H1 (cell line): ENCODE data around the gene LTB. TPM values are rescaled to one million over a fixed set of nuclear protein-coding genes. Genes with fewer than 3 reads are reported as not detected.

Experiments
- CHD2 ChIP-seq: IDR thresholded peaks from 2 replicates; pipeline ENCODE4 v1.6.1; 2012; ENCODE audit warnings: low read length, improper control_type of control experiment
- CREB1 ChIP-seq: IDR thresholded peaks from 2 replicates; pipeline ENCODE4 v1.6.1; 2012; ENCODE audit warnings: inconsistent platforms
- HDAC6 ChIP-seq: IDR thresholded peaks from one replicate; pipeline ENCODE4 v1.7.1; 2012; ENCODE audit warnings: low read depth, mild to moderate bottlenecking, inconsistent platforms, low read length, moderate library complexity
- JUN ChIP-seq: IDR thresholded peaks from 2 replicates; pipeline ENCODE4 v1.6.1; 2011; ENCODE audit warnings: low read depth, mild to moderate bottlenecking, improper control_type of control experiment, low read length
- POLR2A ChIP-seq, 2 experiments: IDR thresholded peaks; 1 replicate in 1 of 2; 2 replicates in 1 of 2; pipeline ENCODE4 v1.6.1; 2011; ENCODE audit warnings: low read depth in 2 of 2, low read length in 2 of 2, mild to moderate bottlenecking in 2 of 2; ENCODE audit errors: control extremely low read depth in 1 of 2
- SUZ12 ChIP-seq: fragments of 200-600 bp; sonication (generic); IDR thresholded peaks from 2 replicates; pipeline ENCODE4 v1.6.1; 2012; ENCODE audit warnings: mild to moderate bottlenecking, inconsistent platforms, low read length, moderate library complexity, mixed read lengths
- polyA plus RNA-seq, 7 experiments: library from polyadenylated mRNA; depleted of rRNA in 3 of 7; stranded (reverse) in 5 of 7; unstranded in 2 of 7; fragments of >200 nt in 5 of 7; fragments of 200-250 nt in 2 of 7; gene quantifications; 1 replicate in 5 of 7; 2 replicates in 1 of 7; 4 replicates in 1 of 7; pipeline versions ENCODE4 v1.2.1 to v1.2.3, GENCODE V29; 2011 to 2013; ENCODE audit warnings: missing spikeins in 2 of 7, mixed read lengths in 2 of 7
- total RNA-seq: library from RNA; stranded (reverse); fragmentation: NEBNext Ultra II Directional; extraction: Animal tissue kit (Norgen Biotek cat#: 25700); gene quantifications from 2 replicates; pipeline ENCODE4 v1.2.1, GENCODE V29; 2021
- TF ChIP-seq, protein P1 (sequence below): fragments of 300-600 bp; sonication (generic); IDR thresholded peaks from 2 replicates; pipeline ENCODE4 v1.7.1; 2012; ENCODE audit warnings: low read length, moderate library complexity, mild to moderate bottlenecking, inconsistent platforms; ENCODE audit not compliant: insufficient replicate concordance

LTB gene
- total and polyA plus RNA-seq, 2 of the 8 experiments (the other 6 are each of a cell fraction or from before 2014, with no cell fraction given) = 0.43 to 0.47 TPM

DNA sequence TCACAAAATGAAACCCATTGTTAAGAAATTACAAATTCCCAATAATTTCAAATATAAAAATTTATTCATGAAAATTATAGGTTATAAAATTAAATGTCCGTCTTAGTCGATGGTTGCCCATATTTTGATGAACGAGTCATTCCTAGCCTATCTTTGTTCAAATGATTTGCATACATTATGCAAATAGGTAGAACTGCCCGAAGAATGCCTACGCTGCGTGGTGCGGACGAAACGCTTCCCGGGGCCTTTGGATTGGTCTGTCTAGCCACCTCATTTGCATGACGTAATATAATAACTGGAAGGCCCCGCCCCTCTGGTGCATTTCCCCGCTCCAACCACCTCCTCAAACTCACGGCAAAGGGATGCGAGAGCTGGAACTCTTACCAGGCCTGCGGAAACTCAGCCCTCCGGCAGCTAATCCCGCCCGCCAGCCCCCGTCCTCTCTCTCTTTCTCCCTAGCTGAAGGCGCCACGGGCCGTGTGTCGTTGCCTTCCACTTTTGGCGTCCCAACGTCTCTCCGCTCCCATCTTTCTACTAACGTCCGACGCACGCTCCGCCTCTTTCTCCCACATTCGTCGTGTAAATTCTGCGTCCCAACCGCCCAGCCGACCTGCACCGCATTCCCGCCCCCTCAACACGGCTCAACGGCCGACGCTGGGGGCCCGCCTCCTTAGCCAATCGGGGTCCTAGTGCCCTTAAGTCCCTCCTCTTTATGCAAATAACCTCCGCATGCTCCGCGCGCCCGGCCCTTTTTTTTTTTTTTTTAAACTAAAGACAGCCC is 37.8 kb upstream of the LTB start (continued):
- no peak for TF ChIP-seq HDAC6
- TF ChIP-seq SUZ12 = no peak
- TF ChIP-seq, protein P1, sequence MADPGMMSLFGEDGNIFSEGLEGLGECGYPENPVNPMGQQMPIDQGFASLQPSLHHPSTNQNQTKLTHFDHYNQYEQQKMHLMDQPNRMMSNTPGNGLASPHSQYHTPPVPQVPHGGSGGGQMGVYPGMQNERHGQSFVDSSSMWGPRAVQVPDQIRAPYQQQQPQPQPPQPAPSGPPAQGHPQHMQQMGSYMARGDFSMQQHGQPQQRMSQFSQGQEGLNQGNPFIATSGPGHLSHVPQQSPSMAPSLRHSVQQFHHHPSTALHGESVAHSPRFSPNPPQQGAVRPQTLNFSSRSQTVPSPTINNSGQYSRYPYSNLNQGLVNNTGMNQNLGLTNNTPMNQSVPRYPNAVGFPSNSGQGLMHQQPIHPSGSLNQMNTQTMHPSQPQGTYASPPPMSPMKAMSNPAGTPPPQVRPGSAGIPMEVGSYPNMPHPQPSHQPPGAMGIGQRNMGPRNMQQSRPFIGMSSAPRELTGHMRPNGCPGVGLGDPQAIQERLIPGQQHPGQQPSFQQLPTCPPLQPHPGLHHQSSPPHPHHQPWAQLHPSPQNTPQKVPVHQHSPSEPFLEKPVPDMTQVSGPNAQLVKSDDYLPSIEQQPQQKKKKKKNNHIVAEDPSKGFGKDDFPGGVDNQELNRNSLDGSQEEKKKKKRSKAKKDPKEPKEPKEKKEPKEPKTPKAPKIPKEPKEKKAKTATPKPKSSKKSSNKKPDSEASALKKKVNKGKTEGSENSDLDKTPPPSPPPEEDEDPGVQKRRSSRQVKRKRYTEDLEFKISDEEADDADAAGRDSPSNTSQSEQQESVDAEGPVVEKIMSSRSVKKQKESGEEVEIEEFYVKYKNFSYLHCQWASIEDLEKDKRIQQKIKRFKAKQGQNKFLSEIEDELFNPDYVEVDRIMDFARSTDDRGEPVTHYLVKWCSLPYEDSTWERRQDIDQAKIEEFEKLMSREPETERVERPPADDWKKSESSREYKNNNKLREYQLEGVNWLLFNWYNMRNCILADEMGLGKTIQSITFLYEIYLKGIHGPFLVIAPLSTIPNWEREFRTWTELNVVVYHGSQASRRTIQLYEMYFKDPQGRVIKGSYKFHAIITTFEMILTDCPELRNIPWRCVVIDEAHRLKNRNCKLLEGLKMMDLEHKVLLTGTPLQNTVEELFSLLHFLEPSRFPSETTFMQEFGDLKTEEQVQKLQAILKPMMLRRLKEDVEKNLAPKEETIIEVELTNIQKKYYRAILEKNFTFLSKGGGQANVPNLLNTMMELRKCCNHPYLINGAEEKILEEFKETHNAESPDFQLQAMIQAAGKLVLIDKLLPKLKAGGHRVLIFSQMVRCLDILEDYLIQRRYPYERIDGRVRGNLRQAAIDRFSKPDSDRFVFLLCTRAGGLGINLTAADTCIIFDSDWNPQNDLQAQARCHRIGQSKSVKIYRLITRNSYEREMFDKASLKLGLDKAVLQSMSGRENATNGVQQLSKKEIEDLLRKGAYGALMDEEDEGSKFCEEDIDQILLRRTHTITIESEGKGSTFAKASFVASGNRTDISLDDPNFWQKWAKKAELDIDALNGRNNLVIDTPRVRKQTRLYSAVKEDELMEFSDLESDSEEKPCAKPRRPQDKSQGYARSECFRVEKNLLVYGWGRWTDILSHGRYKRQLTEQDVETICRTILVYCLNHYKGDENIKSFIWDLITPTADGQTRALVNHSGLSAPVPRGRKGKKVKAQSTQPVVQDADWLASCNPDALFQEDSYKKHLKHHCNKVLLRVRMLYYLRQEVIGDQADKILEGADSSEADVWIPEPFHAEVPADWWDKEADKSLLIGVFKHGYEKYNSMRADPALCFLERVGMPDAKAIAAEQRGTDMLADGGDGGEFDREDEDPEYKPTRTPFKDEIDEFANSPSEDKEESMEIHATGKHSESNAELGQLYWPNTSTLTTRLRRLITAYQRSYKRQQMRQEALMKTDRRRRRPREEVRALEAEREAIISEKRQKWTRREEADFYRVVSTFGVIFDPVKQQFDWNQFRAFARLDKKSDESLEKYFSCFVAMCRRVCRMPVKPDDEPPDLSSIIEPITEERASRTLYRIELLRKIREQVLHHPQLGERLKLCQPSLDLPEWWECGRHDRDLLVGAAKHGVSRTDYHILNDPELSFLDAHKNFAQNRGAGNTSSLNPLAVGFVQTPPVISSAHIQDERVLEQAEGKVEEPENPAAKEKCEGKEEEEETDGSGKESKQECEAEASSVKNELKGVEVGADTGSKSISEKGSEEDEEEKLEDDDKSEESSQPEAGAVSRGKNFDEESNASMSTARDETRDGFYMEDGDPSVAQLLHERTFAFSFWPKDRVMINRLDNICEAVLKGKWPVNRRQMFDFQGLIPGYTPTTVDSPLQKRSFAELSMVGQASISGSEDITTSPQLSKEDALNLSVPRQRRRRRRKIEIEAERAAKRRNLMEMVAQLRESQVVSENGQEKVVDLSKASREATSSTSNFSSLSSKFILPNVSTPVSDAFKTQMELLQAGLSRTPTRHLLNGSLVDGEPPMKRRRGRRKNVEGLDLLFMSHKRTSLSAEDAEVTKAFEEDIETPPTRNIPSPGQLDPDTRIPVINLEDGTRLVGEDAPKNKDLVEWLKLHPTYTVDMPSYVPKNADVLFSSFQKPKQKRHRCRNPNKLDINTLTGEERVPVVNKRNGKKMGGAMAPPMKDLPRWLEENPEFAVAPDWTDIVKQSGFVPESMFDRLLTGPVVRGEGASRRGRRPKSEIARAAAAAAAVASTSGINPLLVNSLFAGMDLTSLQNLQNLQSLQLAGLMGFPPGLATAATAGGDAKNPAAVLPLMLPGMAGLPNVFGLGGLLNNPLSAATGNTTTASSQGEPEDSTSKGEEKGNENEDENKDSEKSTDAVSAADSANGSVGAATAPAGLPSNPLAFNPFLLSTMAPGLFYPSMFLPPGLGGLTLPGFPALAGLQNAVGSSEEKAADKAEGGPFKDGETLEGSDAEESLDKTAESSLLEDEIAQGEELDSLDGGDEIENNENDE = no peak
- peak; percentile 84 to 94 for TF ChIP-seq POLR2A (IDR thresholded peaks at IDR 0.05; ENCODE audit: control extremely low read depth in 1 of 2, low read depth in 2 of 2, low read length in 2 of 2)
- TF ChIP-seq CREB1 = peak; percentile 94
- TF ChIP-seq CHD2 = no peak; the same call in 1 of the 2 replicates
- no peak; the same call in 1 of the 2 replicates for TF ChIP-seq JUN
